ENCODE data around the gene CDCP1.
"Not testable (repeated sequence)": the region's sequence is repeated elsewhere in the genome, so short reads cannot be mapped to it uniquely, and the experiment has no call there.

CDCP1 gene

DNA sequence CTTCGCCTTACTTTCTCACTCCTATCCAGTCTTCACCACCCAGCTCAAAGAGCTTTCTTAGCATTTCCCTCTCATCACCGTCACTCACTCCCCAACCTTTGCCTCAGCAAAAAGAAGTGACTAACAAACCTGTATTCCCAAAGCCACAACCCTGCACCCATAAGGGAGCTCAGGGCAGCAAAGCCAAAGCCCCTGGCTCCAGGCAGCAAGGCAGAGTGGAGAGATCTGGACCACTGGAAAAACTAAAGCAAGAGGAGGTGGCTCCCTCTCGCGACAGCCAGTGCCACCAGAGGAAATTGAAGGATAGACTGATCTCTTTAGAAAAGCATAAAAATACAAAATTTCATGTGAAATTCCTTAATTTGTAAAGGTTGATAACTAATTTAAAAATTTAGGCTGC lies 25.1 kb upstream of the CDCP1 start:
- no peak for DNase-seq

DNA sequence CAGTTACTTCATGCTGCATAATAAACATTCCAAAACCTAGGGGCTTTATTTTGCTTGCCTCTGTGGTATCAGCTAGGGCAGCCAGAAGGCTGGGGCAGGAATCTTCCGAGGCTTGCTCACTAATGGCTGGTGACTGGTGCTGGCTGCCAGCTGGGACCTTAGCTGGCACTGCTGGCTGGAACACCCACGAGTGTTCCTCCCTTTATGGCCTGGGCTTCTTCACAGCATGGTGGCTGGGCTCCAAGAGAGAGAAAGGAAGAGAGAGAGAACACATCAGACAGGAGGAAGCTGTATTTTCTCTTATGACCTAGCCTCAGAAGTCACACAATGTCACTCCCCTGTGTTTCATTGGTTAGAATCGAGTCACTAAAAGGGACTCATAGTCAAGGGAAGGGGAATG lies 23.9 kb upstream of the CDCP1 start:
- DNase-seq, result no peak

DNA sequence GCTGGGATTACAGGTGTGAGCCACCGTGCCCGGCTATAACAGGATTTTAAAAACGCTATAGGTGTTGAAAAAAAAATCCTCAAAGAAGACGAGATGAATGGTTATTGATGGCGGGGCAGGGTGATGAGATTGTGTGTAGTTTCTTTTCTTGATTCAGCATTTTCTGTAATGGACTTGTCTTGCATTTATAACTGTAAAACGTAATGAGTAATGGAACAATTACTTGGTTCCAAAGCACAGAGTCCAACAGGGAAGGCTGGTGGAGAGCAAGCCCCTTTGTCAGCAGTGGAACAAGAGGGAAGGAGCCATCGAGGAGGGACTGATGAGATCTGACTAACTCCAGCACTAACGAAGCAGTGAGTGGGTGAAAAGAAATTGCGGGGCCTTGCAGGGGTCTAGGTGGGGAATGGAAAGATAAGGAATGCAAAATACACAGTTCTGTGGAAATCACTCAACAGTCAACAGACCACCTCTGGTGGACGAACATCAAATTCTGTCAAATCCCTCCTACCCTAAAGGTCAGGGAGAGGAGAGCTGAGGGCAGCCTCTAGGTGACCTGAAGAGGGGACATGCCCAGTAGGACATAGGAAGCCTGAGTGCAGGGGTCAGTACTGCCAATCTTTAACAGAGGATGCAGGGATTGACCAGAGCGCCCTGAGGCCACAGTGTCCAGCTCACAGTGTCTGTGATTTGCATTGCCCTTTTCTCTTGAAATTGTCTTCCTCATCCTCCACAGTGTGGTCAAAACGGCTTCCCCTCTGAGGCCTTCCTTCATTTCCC lies 23.1 kb upstream of the CDCP1 start:
- no peak for DNase-seq

DNA sequence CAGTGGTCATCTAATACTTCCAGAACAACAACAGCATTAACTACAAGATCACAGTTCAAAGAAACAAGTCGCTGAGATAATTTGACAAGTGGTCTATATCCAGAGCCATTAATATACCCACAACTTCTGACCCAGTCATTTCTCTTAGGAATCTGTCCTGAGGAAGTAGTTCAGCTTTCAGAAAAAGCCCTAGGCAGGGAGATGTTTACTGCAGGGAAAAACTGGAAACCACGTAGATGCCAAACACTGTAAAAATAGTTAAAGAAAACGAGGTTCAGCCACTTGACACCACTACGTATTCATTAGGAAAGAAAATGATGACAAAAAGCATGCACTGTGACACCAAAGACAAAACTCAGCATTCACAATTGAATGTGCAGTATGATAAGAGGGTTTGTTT lies 22.3 kb upstream of the CDCP1 start:
- no peak for DNase-seq

DNA sequence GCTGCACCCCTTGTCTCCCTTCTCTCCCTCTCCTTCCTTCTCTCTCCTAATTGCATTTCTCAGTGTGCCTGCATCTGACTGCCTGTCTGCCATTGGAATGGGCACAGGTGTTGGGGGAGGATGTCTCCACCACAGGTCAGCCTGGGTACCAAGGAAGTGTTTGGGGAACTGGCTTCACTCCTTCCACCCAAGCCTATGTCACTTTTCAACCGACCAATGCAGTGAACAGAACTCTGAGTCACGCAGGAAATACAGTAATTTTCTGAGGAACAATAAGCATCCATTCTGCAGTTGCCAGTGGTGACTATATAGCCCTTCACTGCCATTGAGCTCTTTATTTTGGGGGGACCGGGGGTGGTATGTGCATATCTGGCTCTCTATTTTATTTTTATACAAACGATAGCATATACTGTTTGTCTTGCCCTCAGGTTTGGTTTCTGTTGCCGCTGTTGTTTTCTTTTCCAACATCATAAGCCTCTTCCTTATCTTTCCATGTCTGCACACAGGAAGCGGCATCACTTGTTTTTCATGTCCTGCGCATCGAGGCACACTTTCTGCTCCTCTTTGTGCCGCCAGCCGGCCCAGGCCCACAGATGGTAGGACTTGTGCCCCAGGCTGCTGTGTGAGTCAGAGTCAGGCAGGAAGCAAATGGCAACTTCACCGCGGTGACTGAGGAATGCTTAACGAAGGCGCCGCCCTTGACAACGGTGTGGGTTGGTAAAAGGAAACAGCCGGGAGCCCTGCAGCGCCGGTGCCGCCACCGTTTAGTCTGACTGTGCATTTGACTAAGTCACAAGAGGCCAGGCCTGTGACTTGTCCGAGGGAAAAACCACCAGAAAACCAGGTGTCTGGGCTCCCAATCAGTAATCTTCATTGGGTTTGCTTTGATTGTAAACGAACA lies 21.1 kb upstream of the CDCP1 start:
- no peak for DNase-seq

DNA sequence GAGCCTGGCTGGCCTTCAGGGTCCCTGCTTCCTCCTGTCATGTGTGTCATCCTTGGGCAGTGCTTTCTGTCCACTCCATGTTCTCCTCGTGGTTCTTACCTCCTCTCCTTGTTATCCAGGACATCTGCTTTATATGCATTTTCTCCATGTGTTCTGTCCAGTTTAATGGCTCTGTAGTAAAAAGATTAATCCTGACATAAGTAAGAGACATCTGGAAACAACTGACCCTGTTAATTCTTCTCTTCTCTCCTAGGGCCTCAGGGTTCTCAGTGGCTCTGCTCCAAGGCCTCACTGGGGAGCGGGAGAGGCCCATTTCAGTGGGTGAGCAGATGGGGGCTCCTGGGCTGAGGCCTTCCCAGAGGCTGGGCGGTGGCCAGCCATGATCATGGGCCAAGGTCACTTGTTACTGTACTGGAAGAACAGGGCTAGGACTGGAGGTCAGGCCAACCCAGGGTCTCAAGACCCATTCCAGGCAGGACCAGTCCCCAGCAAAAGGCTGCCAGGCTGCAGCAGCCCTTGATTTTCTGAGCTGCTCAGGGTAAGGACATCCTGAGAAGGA lies 20.2 kb upstream of the CDCP1 start:
- DNase-seq, result no peak

DNA sequence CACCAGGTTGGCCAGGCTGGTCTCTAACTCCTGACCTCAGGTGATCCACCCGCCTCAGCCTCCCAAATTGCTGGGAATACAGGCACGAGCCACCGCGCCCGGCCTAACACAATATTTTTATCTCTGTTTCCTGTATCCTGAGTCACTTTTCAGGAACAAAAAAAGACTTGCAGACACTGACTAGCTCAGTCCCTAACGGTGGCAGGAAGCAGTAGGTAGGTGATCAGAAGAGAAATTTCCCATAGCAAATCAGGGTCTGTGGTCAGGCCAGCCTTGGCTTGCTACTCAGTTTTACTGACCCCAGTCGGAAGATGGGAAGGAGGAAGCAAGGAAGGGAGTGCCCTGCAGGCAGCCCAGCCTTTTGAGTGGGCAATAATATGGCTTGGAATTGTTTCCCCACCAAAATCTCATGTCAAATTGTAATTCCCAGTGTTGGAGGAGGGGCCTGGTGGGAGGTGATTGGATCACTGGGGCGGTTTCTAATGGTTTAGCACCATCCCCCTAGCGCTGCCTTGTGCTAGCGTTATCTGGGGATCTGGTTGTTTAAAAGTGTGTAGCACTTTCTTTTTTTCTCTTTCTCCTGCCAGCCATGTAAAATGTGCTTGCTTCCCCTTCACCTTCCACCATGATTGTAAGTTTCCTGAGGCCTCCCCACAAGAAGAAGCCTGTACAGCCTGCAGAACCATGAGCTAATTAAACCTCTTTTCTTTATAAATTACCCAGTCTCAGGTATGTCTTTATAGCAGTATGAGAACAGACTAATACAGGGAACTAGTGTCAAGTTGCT lies 19.5 kb upstream of the CDCP1 start:
- no peak for DNase-seq

DNA sequence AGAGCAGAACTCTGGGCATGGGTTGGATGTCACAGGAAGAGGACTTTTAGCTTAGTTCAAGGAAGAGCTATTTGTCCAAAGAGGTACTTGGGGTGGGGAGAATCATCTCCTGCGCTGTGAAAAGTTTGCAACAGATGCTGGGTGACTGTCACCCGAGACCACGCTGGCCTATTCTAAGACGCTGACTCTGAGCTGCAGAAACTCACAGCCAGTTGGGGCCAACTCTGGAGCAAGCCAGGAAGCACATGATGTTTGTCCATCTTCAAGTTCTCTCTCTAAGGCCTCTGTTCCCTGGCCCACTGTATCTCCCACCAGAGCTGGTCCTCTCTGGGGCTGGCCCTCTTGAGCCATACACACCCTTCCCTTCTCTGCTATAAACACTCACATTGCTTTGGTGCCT lies 17.9 kb upstream of the CDCP1 start:
- DNase-seq, result no peak

DNA sequence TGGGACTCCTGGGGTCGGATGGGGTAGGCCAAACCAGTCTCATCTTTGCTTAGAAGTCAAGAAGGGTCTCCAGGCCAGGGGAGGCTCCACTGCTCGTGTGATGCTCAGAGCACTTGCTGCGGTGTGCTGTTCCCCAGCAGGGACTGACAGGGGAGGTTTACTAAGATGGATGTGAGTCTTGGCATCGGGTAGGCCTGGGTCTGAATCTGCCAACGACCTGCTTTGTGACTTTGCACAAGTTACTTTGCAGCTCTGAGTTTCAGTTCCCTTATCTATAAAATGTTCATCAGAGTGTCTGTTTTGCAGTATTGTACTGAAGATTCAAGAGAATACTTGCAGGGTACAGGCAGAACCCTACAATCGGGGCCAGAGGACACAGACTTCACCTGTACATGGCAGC lies 17.3 kb upstream of the CDCP1 start:
- no peak for DNase-seq

DNA sequence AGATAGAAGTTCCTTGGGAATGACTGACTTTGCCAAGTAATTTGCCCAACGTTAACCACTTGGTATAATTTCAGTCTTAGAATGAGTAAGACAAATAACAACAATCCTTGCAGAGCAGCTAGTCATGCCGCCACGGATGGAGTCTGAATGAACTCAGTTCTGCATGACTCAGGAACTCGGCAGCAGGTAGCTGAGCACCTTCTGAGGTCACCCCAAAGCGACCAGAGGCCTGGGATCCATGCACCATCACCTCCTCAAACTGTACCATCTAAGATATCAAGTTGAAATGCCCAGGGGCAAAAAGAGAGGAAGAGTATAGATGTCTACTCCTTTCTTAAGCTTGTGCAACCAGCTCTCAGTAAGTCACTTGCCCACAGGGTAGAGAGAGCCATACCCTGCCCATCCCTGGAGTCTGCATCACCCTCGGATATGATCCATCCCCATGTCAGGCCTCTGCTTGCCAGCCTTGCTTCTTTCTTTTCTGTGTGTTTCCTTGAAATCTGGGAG lies 8.5 kb upstream of the CDCP1 start:
- no peak for DNase-seq

DNA sequence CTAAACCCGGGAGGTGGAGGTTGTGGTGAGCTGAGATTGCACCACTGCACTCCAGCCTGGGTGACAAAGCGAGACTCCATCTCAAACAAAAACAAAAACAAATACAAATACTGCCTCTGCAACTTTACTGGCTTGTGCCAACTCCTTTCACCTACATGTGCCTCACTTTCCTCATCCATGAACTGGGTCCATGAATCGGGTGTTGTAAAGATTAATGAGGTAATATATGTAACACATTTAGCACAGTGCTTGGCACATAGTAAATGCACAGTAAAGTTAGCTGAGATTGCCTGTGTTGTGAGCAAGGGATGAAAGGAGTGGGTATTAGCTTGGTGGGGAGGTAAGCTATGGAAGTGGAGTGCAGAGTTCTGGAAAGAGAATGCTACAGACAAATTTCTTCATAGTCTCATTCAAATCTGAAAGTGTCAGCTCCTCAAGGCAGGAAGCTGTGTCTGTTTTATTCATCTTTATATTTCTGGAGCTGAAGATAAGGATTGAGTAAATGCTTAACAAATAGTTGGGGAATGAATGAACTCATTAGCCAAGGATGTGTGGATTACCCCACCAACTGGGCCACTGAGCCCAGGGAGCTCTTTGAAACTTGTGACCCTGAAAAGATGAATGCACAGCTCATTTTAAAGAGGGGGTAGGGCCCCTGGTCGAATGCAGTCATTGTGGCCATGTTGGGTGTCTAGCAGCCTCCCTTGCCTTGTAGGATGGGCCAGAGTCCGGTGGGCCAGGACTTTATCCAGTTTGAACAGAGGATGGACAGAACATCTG lies 7.7 kb upstream of the CDCP1 start:
- DNase-seq, result no peak

DNA sequence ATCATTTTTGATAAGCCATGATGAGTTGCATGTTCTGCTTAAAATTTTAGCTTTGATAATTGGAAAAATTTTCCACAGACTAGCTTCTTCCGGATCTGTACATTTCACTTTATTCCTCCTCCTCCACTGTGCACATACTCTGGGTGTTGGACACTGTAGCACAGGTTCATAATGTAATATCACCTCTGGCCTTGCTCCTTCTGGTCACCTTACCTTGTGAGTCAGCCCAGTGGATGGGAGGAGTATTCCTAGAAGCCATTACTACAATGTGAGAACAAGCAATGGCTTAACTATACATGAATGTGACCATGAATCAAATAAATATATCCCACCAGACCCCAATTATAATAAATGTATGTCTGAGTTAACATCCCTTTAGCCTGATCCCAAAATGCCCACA lies 6.1 kb upstream of the CDCP1 start:
- no peak for DNase-seq

DNA sequence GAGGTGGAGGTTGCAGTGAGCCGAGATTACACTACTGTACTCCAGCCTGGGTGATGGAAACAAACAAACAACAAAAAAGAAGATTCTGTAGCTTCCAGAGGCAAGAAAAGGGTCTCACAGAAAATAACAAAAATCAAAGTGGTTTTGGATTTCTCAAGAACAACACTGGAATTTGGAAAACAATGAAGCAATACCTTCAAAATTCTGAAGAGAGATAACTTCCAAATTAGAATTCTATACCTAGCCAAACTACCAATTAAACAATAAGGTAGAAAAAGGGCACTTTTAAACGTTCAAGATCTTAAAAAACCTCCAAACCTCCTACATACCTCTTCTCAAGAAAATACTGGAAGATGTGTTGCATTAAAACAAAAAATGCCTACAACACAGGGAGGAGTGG lies 4.9 kb upstream of the CDCP1 start:
- no peak for DNase-seq

DNA sequence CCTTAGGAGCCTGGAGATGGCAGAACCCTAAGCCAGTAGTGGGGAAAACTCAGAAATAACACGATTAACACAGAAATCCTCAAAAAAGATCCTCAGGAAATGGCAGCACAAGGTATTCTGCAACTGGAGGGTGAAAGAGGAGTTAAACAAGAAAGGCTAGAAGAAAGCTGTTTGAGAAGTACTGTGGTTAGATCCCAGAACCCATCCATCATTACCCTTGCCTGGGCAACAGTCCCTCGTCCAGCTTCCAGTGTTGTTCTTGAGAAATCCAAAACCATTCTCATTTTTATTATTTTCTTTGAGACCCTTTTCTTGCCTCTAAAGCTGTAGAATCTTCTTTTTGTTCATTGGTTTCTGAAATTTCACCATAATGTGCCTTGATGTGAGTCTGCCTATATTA lies 2.7 kb upstream of the CDCP1 start:
- no peak for DNase-seq

DNA sequence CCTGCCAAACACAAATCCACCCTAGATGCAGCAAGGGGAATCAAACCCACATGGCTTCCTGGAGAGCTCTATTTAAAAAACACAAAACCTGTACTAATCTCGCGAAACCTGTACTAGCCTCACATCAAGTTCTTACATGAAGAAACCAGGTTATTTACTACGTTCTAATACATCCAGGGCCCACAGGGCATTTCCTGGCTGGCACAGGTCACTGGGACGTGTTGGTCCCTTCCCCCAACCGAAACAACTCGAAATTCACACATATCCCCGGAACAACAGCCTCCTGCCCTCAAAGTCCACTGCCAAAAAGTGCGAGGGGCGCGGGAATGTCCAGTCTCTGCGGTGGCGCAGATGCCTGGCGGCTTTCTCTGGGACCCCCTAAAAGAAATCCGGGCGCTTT lies 955 bp downstream of the CDCP1 start:
- no peak for DNase-seq

DNA sequence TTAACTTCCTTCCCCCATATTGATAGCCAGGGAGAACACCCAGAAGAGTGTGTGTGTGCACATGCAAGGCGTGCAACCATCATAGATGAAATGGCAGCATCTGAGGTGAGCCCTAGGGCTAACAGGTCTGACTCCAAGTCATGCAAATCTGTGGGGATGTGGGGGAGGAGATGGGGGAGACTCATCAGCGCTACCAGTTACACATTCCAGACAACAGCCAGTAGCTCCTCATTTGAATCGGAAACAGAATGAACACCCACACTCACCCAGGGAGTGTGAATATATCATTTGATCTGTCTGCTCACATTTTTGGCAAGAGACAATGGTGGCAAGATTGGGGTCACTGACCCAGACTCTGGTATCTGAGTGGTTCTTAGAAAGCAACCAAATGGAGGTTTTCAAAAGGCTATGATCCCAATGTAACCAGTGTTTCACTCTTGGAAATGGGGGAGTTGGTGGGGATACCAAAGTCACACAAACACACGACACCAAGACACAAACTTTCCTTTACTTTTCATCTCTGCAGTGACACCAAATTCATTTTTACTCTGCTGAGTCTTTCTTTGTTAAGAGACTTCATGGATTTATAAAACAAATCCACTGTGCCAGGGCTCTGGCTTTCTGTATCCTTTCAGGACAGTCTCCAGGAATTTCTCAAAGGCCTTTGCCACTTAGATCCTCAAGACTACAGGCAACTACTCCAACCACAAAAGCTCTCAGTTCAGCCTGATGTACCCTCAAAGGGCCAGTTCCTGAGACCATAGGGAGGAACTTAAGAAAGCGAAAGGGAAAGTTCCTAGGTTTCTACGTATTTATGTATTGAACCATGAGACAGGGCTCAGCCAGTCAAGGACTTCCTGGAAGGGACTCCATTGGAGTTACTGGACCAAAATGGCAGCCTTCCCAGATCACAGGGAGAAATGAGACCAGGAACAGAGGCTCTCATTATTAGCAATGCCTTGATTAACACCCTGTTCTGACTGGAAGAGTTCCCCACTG lies 2.2 kb downstream of the CDCP1 start:
- DNase-seq, result no peak

DNA sequence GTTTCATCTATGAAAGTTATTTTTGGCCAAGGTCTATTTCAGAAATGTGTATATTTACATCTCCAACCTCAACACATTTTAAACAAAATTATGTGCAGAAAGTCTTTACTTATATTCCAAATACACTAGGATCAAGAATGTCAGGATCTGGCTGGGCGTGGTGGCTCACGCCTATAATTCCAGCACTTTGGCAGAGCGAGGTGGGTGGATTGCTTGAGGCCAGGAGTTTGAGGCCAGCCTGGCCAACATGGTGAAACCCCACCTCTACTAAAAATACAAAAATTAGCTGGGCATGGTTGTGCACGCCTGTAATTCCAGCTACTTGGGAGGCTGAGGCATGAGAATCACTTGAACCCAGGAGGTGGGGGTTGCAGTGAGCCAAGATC lies 5.4 kb downstream of the CDCP1 start:
- not testable (repeated sequence) for DNase-seq

DNA sequence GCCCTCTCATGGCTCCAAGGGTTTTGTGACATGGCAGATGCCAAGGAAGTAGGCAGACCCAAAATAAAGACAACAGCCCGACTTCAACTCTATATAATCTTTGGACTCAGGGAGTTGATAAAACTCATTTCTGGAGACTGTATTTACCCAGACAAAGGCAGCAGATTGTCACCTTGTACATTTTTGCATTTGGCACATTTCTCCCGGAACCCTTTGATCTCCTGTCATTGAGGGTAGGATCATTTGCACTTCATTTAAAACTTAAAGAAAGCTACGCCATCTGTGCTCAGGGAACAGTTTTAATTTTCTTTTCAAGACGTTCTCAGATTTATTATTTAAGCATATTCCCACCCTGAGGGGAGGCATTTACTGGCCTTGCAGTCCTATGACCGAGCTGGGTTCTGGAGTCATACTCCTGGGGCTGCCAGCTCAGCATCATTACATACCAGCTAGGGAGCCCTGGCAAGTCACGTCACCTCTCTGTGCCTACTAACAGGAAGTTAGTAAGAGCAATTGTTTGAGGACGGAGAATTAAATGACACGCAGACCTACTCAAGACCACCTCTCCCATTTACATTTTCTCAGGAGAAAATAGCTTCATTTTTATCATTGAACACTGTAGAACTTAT lies 5.9 kb downstream of the CDCP1 start:
- no peak for DNase-seq

DNA sequence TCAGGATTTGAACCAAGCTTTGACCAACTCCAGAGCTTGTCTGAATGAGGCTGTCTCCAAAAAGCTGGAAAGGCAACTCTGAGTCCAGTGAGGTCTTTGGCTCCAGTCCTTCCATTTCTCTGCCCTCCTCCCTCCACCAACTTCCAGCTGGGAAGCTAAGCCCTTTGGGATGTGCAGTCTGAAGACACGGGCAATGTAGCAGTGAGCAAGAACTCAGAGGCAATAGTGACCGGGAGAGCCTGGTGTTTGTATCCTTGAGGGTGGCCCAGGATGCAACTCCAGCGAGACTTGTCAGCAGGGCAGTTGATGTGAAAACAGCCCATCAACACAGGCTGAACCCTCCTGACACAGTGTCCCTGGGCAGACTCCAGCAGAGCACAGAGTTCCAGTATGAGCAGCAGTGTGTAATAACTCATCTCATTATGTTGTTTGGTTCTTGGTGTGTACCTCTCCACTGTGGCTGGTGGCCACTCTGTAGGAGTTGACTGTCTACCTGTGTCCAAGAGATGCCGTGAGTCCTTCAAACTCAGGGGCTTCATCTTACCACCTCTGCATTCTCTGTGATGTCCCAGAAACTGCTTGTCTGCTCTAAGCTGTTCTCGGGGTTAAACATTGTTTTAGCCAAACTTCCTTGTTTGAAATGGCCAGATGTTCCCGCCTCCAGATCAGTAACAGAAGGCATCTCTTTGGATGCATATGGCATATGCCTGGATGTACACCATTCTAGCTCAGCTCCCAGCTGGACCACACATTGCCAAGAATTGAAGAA lies 6.6 kb downstream of the CDCP1 start:
- peak; percentile 18 for DNase-seq
